Mammary epithelial cell (primary cell): ENCODE results near the gene ZMYND11.

Source experiments
- EZH2 ChIP-seq: IDR thresholded peaks from 2 replicates; pipeline ENCODE4 v1.6.1; 2012; ENCODE audit warnings: low read length, inconsistent platforms, borderline replicate concordance
- TF ChIP-seq, protein P1 (sequence below), 2 donors: IDR thresholded peaks in 1 of 2; conservative IDR thresholded peaks in 1 of 2; 2 replicates each; pipeline ENCODE4 v1.5.1; 2011 to 2012; ENCODE audit warnings: inconsistent platforms in 2 of 2, low read length in 2 of 2, mild to moderate bottlenecking in 2 of 2, control low read depth in 1 of 2, low read depth in 1 of 2; ENCODE audit not compliant: insufficient read depth in 1 of 2; ENCODE audit errors: extremely low read depth in 1 of 2

- TF ChIP-seq EZH2 = no peak
- TF ChIP-seq, protein P1, sequence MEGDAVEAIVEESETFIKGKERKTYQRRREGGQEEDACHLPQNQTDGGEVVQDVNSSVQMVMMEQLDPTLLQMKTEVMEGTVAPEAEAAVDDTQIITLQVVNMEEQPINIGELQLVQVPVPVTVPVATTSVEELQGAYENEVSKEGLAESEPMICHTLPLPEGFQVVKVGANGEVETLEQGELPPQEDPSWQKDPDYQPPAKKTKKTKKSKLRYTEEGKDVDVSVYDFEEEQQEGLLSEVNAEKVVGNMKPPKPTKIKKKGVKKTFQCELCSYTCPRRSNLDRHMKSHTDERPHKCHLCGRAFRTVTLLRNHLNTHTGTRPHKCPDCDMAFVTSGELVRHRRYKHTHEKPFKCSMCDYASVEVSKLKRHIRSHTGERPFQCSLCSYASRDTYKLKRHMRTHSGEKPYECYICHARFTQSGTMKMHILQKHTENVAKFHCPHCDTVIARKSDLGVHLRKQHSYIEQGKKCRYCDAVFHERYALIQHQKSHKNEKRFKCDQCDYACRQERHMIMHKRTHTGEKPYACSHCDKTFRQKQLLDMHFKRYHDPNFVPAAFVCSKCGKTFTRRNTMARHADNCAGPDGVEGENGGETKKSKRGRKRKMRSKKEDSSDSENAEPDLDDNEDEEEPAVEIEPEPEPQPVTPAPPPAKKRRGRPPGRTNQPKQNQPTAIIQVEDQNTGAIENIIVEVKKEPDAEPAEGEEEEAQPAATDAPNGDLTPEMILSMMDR (conservative IDR thresholded peaks at IDR 0.05 in 1 of 2, IDR thresholded peaks at IDR 0.05 in 1 of 2; ENCODE audit: extremely low read depth in 1 of 2, insufficient read depth in 1 of 2, low read depth in 1 of 2, low read length in 2 of 2) = no peak
Measured at GRCh38 chr10:299512-299911, 164.3 kb downstream of the ZMYND11 start.
